ENCODE data around the gene SRPRA.

The SRPRA gene

DNA sequence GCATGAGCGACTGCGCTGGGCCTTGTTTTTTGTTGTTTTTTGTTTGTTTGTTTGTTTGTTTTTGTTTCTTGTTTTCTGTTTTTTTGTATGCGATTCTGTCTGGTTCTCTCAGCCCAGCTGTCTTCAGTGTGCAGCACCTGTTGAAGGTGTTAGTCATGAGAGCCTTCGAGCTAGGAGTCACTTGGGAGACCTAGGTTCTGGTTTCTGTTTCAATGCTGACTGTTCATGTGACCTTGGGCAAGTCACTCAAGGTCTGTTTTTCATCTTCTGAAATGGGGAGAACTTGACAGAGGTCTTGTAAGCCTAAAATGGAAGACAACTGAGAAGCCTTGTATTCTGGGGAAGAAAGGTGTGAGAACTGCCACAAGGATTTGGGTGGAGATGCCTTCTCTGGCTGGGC lies 37.0 kb upstream of the SRPRA start:
- no peak overlapping the region for H3K9ac ChIP-seq (ENCODE audit: low read length)
- H3K27me3 ChIP-seq (ENCODE audit: control insufficient read depth, insufficient read depth, low read length): no peaks in the 10 kb centered on the region
- no peak overlapping the region for H3K4me3 ChIP-seq (ENCODE audit: low read length)
- peaks cover 5% of the 10 kb centered on the region for H3K36me3 ChIP-seq (ENCODE audit: control insufficient read depth, insufficient read depth, low read length)
- no peak overlapping the region for H3K27ac ChIP-seq (ENCODE audit: low read depth, low read length)
- peaks cover 7% of the 10 kb centered on the region for H3K4me1 ChIP-seq (ENCODE audit: control insufficient read depth, insufficient read depth, low read length)

DNA sequence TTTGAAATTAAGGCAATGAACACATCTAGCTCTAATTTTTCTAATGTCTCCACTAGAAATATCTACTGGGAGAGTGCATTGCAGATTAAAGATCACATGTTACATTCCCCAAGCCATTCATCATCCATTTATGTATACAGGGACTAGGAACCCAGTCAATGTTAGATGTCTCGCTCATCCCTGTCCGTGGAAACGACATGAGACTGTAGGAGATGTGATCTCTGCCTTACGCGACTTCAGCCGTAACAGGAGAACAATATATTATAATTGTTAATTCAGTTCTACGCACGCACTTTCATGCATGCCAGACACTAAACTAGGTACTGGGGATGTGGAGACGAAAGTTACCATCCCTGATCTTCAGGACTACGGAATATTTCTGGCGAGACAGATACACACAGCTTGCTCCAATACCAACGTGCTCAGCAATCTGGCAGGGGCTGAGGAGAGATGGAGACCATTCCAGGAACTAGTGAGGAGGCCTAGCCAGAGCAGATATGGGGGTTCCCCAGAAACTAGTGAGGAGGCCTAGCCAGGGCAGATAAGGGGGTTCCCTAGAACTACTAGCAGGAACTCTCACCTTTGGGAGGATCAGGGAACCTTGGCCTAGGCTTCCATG lies 35.9 kb upstream of the SRPRA start:
- peak overlapping the region; percentile 88 for H3K27ac ChIP-seq (ENCODE audit: low read depth, low read length)
- H3K36me3 ChIP-seq (ENCODE audit: control insufficient read depth, insufficient read depth, low read length): peaks cover 1% of the 10 kb centered on the region
- H3K9ac ChIP-seq (ENCODE audit: low read length): peak overlapping the region; percentile 50
- H3K4me1 ChIP-seq (ENCODE audit: control insufficient read depth, insufficient read depth, low read length): peaks cover 5% of the 10 kb centered on the region
- peak overlapping the region; percentile 83 for H3K4me3 ChIP-seq (ENCODE audit: low read length)
- H3K27me3 ChIP-seq (ENCODE audit: control insufficient read depth, insufficient read depth, low read length): no peaks in the 10 kb centered on the region

DNA sequence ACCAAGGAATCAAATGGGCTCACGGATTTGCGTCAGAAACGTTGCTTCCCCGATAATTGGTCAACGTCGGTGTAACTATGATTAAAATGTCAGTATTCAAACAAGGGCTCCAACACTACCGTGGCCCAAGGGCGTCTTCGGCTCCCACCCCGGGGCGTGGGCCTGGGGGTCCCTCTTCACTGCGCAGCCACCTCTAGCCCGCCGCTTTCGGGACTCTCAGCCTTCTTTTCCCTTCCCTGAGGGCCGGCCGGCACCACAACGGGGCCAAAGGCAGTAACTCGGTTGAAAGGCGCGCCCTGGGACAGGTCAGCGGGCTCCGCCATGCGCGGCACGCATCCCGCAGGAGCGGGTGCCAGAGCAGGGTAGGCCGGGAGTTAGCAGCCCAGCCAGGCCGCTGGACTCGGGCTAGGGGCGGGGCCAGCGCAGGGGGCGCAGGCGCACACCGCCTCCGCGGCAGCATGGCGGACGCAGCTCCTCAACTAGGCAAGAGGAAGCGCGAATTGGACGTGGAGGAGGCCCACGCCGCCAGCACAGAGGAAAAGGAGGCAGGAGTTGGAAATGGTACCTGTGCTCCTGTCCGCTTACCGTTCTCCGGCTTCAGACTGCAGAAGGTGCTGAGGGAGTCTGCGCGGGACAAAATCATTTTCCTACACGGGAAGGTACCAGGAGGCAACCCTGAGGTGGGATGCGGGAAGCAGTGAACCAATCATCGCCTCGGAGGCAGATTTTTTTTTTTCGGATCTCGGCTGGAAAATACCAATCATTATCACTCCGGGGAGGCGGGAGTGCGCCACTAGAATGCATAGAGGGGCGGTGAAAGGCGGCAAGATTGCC lies 35.1 kb upstream of the SRPRA start, which contains the start of gene DCPS:
Gene DCPS (plus strand): TSS at position 438 of the 834 bp plus-strand sequence. CDS start 21 bp downstream, at position 459.
- H3K4me3 ChIP-seq (ENCODE audit: low read length): peak within 1 kb of the TSS; percentile 83
- peak within 1 kb of the TSS; percentile 50 for H3K9ac ChIP-seq (ENCODE audit: low read length)
- peak within 1 kb of the TSS; percentile 88 for H3K27ac ChIP-seq (ENCODE audit: low read depth, low read length)
- no peaks in the 10 kb centered on the region for H3K27me3 ChIP-seq (ENCODE audit: control insufficient read depth, insufficient read depth, low read length)
- H3K4me1 ChIP-seq (ENCODE audit: control insufficient read depth, insufficient read depth, low read length): peaks cover 5% of the 10 kb centered on the region
- H3K36me3 ChIP-seq (ENCODE audit: control insufficient read depth, insufficient read depth, low read length): no peaks in the 10 kb centered on the region

DNA sequence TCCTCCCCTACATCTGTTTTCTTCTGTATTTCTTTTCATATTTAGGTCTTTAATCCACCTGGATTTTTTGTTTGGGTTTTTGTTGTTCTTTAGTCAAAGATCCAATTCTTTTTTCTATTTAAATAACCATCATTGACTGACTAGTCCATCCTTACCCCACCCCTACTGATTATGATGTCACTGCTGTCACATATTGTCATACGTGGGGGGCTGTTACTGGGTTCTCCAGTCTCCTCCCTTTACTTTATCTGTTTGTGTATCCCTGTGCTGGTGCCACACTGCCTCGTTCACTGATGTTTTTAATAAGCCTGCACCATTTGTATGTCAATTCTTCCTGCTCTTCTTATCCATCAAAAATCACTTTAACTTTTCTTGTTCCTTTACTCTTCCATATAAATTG lies 28.3 kb upstream of the SRPRA start:
- Histone ChIP-seq H3K9ac (ENCODE audit: low read length) (no peak overlapping the region), H3K4me3 (ENCODE audit: low read length) (no peak overlapping the region), H3K27me3 (ENCODE audit: control insufficient read depth, insufficient read depth, low read length) (no peaks in the 10 kb centered on the region), H3K27ac (ENCODE audit: low read depth, low read length) (no peak overlapping the region), H3K36me3 (ENCODE audit: control insufficient read depth, insufficient read depth, low read length) (peaks cover 22% of the 10 kb centered on the region), H3K4me1 (ENCODE audit: control insufficient read depth, insufficient read depth, low read length) (no peaks in the 10 kb centered on the region)

DNA sequence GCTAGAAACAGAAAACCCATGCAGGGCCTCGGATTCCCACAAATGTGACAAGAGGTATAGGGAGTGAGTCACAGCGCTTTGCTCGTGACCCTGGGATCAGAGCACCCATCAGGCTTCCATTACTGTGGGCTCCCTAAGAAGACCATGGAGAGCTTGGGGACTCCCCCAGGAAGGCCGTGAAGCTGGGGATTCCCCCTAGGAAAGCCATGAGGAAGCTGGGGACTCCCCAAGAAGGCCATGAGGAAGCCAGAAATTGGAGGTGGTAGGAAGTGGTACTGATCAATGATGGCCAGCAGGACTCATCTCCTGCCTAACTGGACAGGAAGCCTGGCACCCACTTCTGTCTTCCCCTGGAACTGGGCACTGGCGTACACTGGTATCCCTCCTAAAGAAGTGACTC lies 25.0 kb upstream of the SRPRA start:
- Histone ChIP-seq H3K27ac (ENCODE audit: low read depth, low read length) (no peak overlapping the region), H3K4me3 (ENCODE audit: low read length) (no peak overlapping the region), H3K9ac (ENCODE audit: low read length) (no peak overlapping the region), H3K4me1 (ENCODE audit: control insufficient read depth, insufficient read depth, low read length) (peaks cover 3% of the 10 kb centered on the region), H3K27me3 (ENCODE audit: control insufficient read depth, insufficient read depth, low read length) (no peaks in the 10 kb centered on the region), H3K36me3 (ENCODE audit: control insufficient read depth, insufficient read depth, low read length) (peaks cover 36% of the 10 kb centered on the region)

DNA sequence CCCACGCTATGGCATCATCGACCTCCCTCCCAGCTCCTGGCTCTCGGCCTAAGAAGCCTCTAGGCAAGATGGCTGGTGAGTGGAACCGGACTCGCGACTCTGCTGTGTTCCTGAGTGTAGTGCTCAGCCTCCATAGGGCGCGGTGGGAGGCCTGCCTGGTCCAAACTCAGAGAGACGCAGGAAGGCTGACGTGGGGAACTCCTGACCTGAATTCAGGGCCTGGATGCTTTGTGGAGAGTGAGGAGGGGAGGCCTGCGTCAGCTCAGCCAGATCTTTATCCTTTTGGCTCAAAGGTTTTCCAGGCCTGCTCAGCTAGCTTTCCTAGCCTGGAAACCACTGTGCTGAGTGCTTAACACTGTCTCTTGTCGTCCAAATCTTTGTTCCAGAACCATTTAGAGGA lies 22.2 kb upstream of the SRPRA start:
- Histone ChIP-seq H3K27me3 (ENCODE audit: control insufficient read depth, insufficient read depth, low read length) (no peaks in the 10 kb centered on the region), H3K27ac (ENCODE audit: low read depth, low read length) (peak overlapping the region; percentile 8), H3K4me3 (ENCODE audit: low read length) (no peak overlapping the region), H3K4me1 (ENCODE audit: control insufficient read depth, insufficient read depth, low read length) (peaks cover 3% of the 10 kb centered on the region), H3K9ac (ENCODE audit: low read length) (no peak overlapping the region), H3K36me3 (ENCODE audit: control insufficient read depth, insufficient read depth, low read length) (peaks cover 38% of the 10 kb centered on the region)

DNA sequence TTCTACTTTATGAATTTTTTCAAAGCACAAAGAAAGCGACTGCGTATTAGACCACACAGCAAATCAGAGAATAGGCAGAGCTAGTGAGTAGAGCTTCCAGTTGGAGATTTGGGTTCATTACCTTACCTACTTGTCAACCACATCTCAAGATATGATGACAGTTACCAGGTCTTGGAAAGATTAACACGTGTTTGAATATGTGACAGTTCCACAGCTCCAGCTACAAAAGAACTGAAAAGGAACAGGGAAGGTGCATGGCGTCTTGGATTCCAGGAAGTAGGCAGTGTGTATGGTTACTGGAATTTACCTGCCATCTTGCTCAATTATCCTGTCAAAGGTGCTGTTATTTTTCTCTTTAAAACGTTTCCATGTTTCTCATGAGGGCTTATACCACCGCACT lies 19.5 kb upstream of the SRPRA start:
- H3K36me3 ChIP-seq (ENCODE audit: control insufficient read depth, insufficient read depth, low read length): peaks cover 26% of the 10 kb centered on the region
- no peak overlapping the region for H3K4me3 ChIP-seq (ENCODE audit: low read length)
- H3K27ac ChIP-seq (ENCODE audit: low read depth, low read length): no peak overlapping the region
- H3K4me1 ChIP-seq (ENCODE audit: control insufficient read depth, insufficient read depth, low read length): peaks cover 3% of the 10 kb centered on the region
- H3K9ac ChIP-seq (ENCODE audit: low read length): no peak overlapping the region
- H3K27me3 ChIP-seq (ENCODE audit: control insufficient read depth, insufficient read depth, low read length): no peaks in the 10 kb centered on the region

DNA sequence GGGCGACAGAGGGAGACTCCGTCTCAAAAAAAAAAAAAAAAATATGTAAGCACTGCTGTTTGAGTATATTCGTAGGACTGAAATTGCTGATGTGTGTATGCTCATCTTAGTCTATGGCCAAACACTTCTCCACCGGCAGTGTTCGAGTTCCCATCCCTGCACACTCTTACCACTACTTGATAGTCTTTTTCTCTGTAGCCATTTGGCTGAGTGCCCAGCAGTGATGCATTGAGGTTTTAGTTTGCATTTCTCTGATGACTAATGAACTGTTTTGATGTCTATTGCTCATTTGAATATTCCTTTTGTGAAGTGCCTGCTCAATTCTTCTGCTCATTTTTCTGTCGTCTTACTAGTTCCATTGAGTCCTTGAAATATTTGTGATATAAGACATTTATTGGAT lies 16.1 kb upstream of the SRPRA start:
- Histone ChIP-seq H3K4me1 (ENCODE audit: control insufficient read depth, insufficient read depth, low read length) (peaks cover 5% of the 10 kb centered on the region), H3K27ac (ENCODE audit: low read depth, low read length) (no peak overlapping the region), H3K36me3 (ENCODE audit: control insufficient read depth, insufficient read depth, low read length) (peaks cover 2% of the 10 kb centered on the region), H3K9ac (ENCODE audit: low read length) (no peak overlapping the region), H3K27me3 (ENCODE audit: control insufficient read depth, insufficient read depth, low read length) (no peaks in the 10 kb centered on the region), H3K4me3 (ENCODE audit: low read length) (no peak overlapping the region)

DNA sequence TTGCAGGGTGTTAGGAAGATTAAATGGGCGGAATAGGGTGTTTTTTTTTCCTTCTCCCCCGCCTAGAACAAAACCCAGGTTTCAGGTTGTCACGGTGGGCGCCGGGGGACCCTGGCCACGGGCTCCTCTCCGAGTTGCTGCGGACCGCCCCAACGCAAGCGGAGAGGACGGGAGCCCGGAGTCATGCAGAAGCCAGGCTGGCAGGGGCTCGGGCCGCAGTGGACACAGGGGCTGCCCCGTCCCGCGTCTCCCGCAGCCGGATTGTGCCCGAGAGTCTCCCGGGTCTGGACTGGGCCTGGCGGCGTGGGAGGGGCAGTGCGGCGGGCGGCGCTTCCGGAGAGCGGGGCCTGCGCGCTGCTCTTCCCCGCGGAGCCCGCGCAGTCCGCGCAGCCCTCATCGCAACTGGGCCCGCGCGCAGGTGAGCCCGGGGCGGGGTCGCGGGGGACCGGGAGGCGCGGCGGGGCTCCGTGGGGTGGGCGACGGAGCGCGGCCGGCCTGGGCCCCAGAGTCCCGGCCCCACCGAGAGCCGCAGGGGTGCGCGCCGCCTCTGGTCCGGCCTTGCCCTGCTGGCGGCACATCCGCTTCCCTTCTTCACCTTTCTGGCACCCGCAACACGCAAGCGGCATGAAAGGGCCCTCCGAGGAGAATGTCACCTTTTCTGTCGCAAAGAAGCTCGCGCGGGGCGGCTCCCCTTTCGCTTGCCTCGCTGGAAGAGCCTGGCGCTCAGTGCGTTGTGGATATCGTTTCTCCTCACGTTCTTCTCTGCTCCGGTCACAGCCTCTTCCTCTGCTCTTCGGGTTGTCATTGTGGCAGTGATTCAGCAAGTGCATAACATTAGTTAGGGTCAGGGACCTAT lies 14.3 kb upstream of the SRPRA start, which contains the start of gene TIRAP:
Gene TIRAP (plus strand): TSS at position 358 of the 856 bp plus-strand sequence. CDS start 7,802 bp downstream, outside the sequence.
- H3K4me1 ChIP-seq (ENCODE audit: control insufficient read depth, insufficient read depth, low read length): peaks cover 5% of the 10 kb centered on the region
- no peaks in the 10 kb centered on the region for H3K36me3 ChIP-seq (ENCODE audit: control insufficient read depth, insufficient read depth, low read length)
- H3K27ac ChIP-seq (ENCODE audit: low read depth, low read length): peak within 1 kb of the TSS; percentile 84
- H3K27me3 ChIP-seq (ENCODE audit: control insufficient read depth, insufficient read depth, low read length): no peaks in the 10 kb centered on the region
- H3K9ac ChIP-seq (ENCODE audit: low read length): peak within 1 kb of the TSS; percentile 50
- peak within 1 kb of the TSS; percentile 47 for H3K4me3 ChIP-seq (ENCODE audit: low read length)

DNA sequence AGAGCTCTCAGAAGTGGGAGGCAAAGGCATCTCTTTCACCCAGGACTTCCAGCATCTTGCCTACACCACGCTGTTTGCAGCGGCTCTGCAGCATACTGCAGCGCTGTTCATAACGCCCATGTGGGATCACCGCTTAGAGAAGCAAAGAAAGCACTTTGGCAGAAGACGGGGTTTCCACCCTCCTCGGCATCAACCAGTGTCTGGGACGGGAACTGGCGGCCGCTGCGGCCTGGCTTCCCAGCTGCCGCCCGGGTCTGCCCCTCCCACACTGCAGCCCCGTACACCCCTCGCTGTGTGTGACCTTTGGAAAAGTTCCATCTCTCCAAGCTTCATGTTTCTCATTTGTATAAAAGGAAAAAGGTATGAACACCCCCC lies 13.7 kb upstream of the SRPRA start:
- Histone ChIP-seq H3K9ac (ENCODE audit: low read length) (peak overlapping the region; percentile 50), H3K36me3 (ENCODE audit: control insufficient read depth, insufficient read depth, low read length) (no peaks in the 10 kb centered on the region), H3K27ac (ENCODE audit: low read depth, low read length) (peak overlapping the region; percentile 84), H3K27me3 (ENCODE audit: control insufficient read depth, insufficient read depth, low read length) (no peaks in the 10 kb centered on the region), H3K4me1 (ENCODE audit: control insufficient read depth, insufficient read depth, low read length) (peaks cover 5% of the 10 kb centered on the region), H3K4me3 (ENCODE audit: low read length) (peak overlapping the region; percentile 47)

DNA sequence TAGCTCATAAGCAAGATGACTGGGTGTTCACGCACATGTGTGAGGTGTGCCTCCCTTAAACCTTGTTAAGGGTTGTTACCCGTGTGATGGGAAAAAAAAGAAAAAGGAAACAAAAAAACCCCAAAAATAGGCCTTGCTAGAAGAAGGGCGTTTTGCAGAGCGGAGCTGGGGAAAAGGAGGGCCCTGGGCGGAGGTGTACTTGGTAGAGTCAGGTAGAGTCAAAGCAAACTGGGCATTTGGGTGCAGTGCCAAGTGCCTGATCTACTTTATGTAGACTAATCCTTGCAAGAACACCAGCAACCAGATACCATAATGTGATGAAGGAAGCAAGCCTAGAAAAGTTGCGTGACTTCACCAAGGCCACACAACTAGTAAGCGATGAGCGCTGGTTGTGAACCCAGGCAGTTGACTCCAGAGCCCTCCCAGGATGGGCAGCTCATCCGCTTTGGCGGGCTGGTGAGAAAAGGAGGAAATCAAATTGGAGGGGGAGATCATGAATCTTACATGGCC lies 13.0 kb upstream of the SRPRA start:
- Histone ChIP-seq H3K9ac (ENCODE audit: low read length) (no peak overlapping the region), H3K27ac (ENCODE audit: low read depth, low read length) (peak overlapping the region; percentile 84), H3K4me3 (ENCODE audit: low read length) (peak overlapping the region; percentile 47), H3K36me3 (ENCODE audit: control insufficient read depth, insufficient read depth, low read length) (no peaks in the 10 kb centered on the region), H3K27me3 (ENCODE audit: control insufficient read depth, insufficient read depth, low read length) (no peaks in the 10 kb centered on the region), H3K4me1 (ENCODE audit: control insufficient read depth, insufficient read depth, low read length) (peaks cover 5% of the 10 kb centered on the region)

DNA sequence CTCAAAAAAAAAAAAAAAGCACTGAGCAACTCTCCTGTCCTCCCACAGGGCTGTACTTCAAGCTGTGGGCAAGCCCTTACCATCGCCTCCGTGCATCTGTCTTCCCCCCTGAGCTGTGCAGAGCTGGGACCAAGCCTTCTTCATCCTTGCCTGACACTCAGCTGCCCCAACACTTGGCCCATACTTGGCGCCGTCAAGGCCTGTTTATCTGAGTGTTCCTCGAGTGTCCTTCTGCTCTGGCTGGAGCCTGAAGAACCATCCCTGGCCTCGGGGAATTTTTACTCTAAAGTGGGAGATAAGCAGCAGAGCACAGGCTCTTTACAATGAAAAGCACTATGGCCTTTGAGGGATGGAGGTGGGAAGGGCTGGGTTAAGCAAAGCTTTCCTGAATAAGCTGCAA lies 12.6 kb upstream of the SRPRA start:
- Histone ChIP-seq H3K27ac (ENCODE audit: low read depth, low read length) (no peak overlapping the region), H3K27me3 (ENCODE audit: control insufficient read depth, insufficient read depth, low read length) (no peaks in the 10 kb centered on the region)

More for the DNA sequence above, 12.6 kb upstream of the SRPRA start:
- H3K36me3 ChIP-seq (ENCODE audit: control insufficient read depth, insufficient read depth, low read length): no peaks in the 10 kb centered on the region
- no peak overlapping the region for H3K4me3 ChIP-seq (ENCODE audit: low read length)
- peaks cover 5% of the 10 kb centered on the region for H3K4me1 ChIP-seq (ENCODE audit: control insufficient read depth, insufficient read depth, low read length)
- no peak overlapping the region for H3K9ac ChIP-seq (ENCODE audit: low read length)
